IgD-negative memory B cell (primary cell): ENCODE measurements around the gene RALA. TPM values are rescaled to one million over a fixed set of nuclear protein-coding genes. Genes with fewer than 3 reads are reported as not detected.

Experiments used
- H3K27ac Mint-ChIP-seq, 3 donors: one replicate each; pipeline ENCODE4 v1.8.0; 2020 to 2022; ENCODE audit warnings: mild to moderate bottlenecking in 3 of 3, mixed read lengths in 3 of 3, moderate library complexity in 1 of 3
- H3K27me3 Mint-ChIP-seq: one replicate; pipeline ENCODE4 v1.8.0; 2021; ENCODE audit warnings: mixed read lengths
- H3K36me3 Mint-ChIP-seq: one replicate; pipeline ENCODE4 v1.8.0; 2020; ENCODE audit warnings: mild to moderate bottlenecking, mixed read lengths
- H3K4me1 Mint-ChIP-seq, 3 donors: one replicate each; pipeline ENCODE4 v1.8.0; 2020 to 2022; ENCODE audit warnings: mixed read lengths in 3 of 3, mild to moderate bottlenecking in 1 of 3
- H3K4me3 Mint-ChIP-seq, 4 donors: one replicate each; pipeline ENCODE4 v1.8.0; 2020 to 2022; ENCODE audit warnings: mild to moderate bottlenecking in 4 of 4, mixed read lengths in 4 of 4, moderate library complexity in 3 of 4
- H3K9me3 Mint-ChIP-seq, 3 donors: one replicate each; pipeline ENCODE4 v1.8.0; 2020 to 2021; ENCODE audit warnings: mixed read lengths in 3 of 3, mild to moderate bottlenecking in 1 of 3
- polyA plus RNA-seq: library from polyadenylated mRNA; unstranded; fragments of 300-500 nt; fragmentation: Illumina TruSeq; gene quantifications from one replicate; pipeline ENCODE4 v1.2.3, GENCODE V29; 2021

Gene RALA
- polyA plus RNA-seq, 1 donor from 2014 or later: 36.0 TPM

GRCh38 chr7:39622609-39623008 is 763 bp upstream of the RALA start:
- peaks cover 25 to 42% (median 25%) of the 10 kb centered on the region in 3 donors for H3K4me1 Mint-ChIP-seq

GRCh38 chr7:39623732-39624441 is 515 bp downstream of the RALA start:
- Mint-ChIP-seq H3K36me3 (peaks cover 2% of the 10 kb centered on the region), H3K27me3 (no peaks in the 10 kb centered on the region), H3K27ac (peak overlapping the region; percentile 92 to 98 (median 96)), H3K4me3 (peak overlapping the region; percentile 91 to 99 (median 95)), H3K9me3 (no peaks in the 10 kb centered on the region), H3K4me1 (peaks cover 29 to 50% (median 31%) of the 10 kb centered on the region in 3 donors)

More at GRCh38 chr7:39622609-39623008, 763 bp upstream of the RALA start:
- H3K4me3 Mint-ChIP-seq: peak overlapping the region; percentile 88 to 96 (median 92)
- peaks cover 2% of the 10 kb centered on the region for H3K36me3 Mint-ChIP-seq
- H3K27ac Mint-ChIP-seq: peak overlapping the region; percentile 92 to 96 (median 93)
- no peaks in the 10 kb centered on the region for H3K9me3 Mint-ChIP-seq
- no peaks in the 10 kb centered on the region for H3K27me3 Mint-ChIP-seq

DNA sequence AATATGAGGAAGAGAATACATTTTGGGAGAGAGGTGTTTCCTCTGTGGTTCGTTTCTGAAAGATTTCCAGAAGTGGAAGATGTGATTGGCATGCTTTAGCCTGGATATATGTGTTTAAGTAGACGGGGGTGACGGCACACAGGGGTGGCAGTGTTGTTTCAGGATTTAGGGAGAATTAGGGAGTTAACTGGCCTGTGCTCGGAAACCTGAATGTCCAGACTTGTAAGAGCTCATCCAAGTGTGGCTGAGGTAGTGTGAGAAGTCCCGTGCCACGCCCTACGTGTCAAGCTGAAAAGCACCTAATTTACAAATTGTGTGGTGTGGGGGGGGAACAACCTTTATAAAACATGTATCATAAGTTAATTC is 1.1 kb downstream of the RALA start:
- peaks cover 31 to 53% (median 31%) of the 10 kb centered on the region in 3 donors for H3K4me1 Mint-ChIP-seq
- peak overlapping the region; percentile 91 to 99 (median 94) for H3K4me3 Mint-ChIP-seq
- no peaks in the 10 kb centered on the region for H3K9me3 Mint-ChIP-seq
- H3K27me3 Mint-ChIP-seq: no peaks in the 10 kb centered on the region
- H3K27ac Mint-ChIP-seq: peak overlapping the region; percentile 92 to 98 (median 95)
- H3K36me3 Mint-ChIP-seq: peaks cover 4% of the 10 kb centered on the region

DNA sequence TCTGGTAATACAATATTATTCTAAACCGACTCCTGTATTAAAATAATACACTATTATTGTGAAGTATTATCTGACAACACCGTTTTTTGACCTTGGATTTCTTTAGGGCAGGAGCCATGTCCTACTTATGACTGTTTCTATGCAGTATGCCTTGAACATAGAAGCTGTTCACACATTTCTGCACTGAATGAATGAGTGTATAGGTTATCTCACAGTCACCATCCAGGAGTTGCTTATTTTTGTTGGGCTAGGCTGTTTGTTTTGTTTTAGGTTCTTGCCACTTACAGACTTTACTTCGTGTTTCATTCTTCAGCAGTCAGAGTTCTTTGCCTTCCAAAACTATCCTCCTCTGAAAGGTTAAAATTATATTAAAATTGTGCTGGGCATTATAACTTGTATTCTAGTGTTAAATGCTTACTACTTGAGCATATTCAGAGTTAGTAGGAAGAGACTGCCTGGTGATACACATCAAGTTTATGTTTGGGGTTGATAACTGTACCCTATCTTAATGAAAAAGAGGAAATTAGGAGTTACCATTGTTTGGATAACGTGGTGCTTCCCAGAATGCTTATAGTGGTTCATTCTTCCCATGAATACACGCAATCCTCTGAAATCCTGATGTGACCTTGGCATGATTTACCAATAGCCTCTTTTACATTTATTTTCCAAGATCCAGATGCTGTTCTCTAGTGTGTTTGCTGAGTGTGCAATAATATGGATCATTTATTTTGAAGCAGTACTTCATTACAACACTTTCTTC is 1.7 kb downstream of the RALA start:
- Mint-ChIP-seq H3K27ac (peak overlapping the region; percentile 92 to 98 (median 95)), H3K27me3 (no peaks in the 10 kb centered on the region), H3K36me3 (peaks cover 4% of the 10 kb centered on the region), H3K9me3 (no peaks in the 10 kb centered on the region), H3K4me3 (peak overlapping the region; percentile 91 to 99 (median 94)), H3K4me1 (peaks cover 31 to 53% (median 31%) of the 10 kb centered on the region in 3 donors)

- Mint-ChIP-seq H3K4me3 (no peak overlapping the region), H3K9me3 (no peaks in the 10 kb centered on the region), H3K27ac (no peak overlapping the region), H3K4me1 (peaks cover 29 to 50% (median 44%) of the 10 kb centered on the region in 3 donors), H3K36me3 (peaks cover 12% of the 10 kb centered on the region), H3K27me3 (no peaks in the 10 kb centered on the region)
These were observed 8.4 kb downstream of the RALA start for GRCh38 chr7:39631736-39632308.

GRCh38 chr7:39633563-39634477 is 10.4 kb downstream of the RALA start:
- Mint-ChIP-seq H3K4me1 (peaks cover 24 to 48% (median 42%) of the 10 kb centered on the region in 3 donors), H3K9me3 (no peaks in the 10 kb centered on the region), H3K27me3 (no peaks in the 10 kb centered on the region), H3K27ac (peak overlapping the region in 2 of 3 donors; percentile 72 to 82), H3K36me3 (peaks cover 12% of the 10 kb centered on the region), H3K4me3 (peak overlapping the region in 3 of 4 donors; percentile 34 to 51 (median 46))

GRCh38 chr7:39634478-39634805 is 11.1 kb downstream of the RALA start:
- Mint-ChIP-seq H3K4me1 (peaks cover 24 to 49% (median 42%) of the 10 kb centered on the region in 3 donors), H3K9me3 (no peaks in the 10 kb centered on the region), H3K27me3 (no peaks in the 10 kb centered on the region), H3K4me3 (peak overlapping the region in 3 of 4 donors; percentile 23 to 46 (median 34)), H3K27ac (peak overlapping the region in 1 of 3 donors; percentile 5), H3K36me3 (peaks cover 12% of the 10 kb centered on the region)

DNA sequence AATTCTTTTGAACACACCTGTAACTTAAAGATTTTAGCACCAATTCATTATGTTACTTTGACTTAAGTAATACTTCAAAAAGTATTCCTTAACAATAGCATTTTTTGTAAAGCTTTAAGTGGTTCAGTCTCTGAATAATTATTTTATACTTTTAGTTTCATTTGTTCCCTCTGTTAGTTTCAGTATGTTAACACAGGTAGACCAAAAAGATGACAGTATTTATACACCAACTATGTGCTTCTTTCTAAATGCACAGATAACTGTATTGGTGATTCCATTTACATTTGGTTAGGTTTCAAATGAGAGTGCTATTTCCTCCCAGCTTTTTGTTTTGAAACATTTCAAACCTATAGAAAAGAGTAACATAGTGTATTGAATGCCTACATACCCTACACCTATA is 14.0 kb downstream of the RALA start:
- Mint-ChIP-seq H3K27me3 (no peaks in the 10 kb centered on the region), H3K9me3 (no peaks in the 10 kb centered on the region), H3K4me1 (peaks cover 30 to 61% (median 53%) of the 10 kb centered on the region in 3 donors), H3K27ac (no peak overlapping the region), H3K36me3 (peaks cover 11% of the 10 kb centered on the region), H3K4me3 (no peak overlapping the region)

DNA sequence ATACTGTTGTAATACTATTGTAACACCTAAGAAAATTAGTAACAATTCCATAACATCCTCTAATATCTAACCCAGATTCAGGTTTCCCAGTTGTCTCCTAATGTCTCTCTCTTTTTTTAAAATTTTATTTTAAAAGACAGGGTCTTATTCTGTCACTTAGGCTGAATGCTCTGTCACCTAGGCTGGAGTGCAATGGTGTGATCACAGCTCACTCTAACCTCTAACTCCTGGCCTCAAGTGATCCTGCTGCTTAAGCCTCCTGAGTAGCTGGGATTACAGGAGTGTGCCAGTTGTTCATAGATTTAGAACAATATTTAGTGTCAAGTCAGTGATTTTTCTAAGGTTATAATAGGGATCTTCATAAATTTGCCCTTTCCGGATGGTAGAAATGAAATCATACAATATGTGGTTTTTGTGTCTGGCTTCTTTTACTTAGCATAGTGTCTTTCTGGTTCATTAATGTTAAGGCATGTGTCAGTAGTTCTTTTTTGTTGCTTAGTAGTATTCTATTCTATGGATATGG is 14.7 kb downstream of the RALA start:
- no peak overlapping the region for H3K4me3 Mint-ChIP-seq
- H3K27ac Mint-ChIP-seq: no peak overlapping the region
- peaks cover 11% of the 10 kb centered on the region for H3K36me3 Mint-ChIP-seq
- no peaks in the 10 kb centered on the region for H3K9me3 Mint-ChIP-seq
- H3K27me3 Mint-ChIP-seq: no peaks in the 10 kb centered on the region
- H3K4me1 Mint-ChIP-seq: peaks cover 29 to 65% (median 51%) of the 10 kb centered on the region in 3 donors

- Mint-ChIP-seq H3K4me3 (no peak overlapping the region), H3K4me1 (peaks cover 16 to 52% (median 32%) of the 10 kb centered on the region in 3 donors), H3K9me3 (no peaks in the 10 kb centered on the region), H3K27ac (no peak overlapping the region), H3K36me3 (peaks cover 5% of the 10 kb centered on the region), H3K27me3 (no peaks in the 10 kb centered on the region)
These were observed 19.5 kb downstream of the RALA start for GRCh38 chr7:39642896-39643295.

- no peaks in the 10 kb centered on the region for H3K27me3 Mint-ChIP-seq
- H3K9me3 Mint-ChIP-seq: no peaks in the 10 kb centered on the region
- H3K4me3 Mint-ChIP-seq: no peak overlapping the region
- no peak overlapping the region for H3K27ac Mint-ChIP-seq
- H3K4me1 Mint-ChIP-seq: peaks cover 14 to 59% (median 30%) of the 10 kb centered on the region in 3 donors
- peaks cover 2% of the 10 kb centered on the region for H3K36me3 Mint-ChIP-seq
These were observed 20.8 kb downstream of the RALA start for GRCh38 chr7:39644170-39644569.

GRCh38 chr7:39645482-39646407 is 22.4 kb downstream of the RALA start:
- Mint-ChIP-seq H3K4me3 (peak overlapping the region in 1 of 4 donors; percentile 6), H3K27me3 (no peaks in the 10 kb centered on the region), H3K4me1 (peaks cover 12 to 48% (median 26%) of the 10 kb centered on the region in 3 donors), H3K9me3 (no peaks in the 10 kb centered on the region), H3K36me3 (peaks cover 2% of the 10 kb centered on the region), H3K27ac (peak overlapping the region in 1 of 3 donors; percentile 16)

GRCh38 chr7:39647816-39648215 is 24.4 kb downstream of the RALA start:
- Mint-ChIP-seq H3K27me3 (no peaks in the 10 kb centered on the region), H3K27ac (no peak overlapping the region), H3K4me1 (peaks cover 8 to 30% (median 20%) of the 10 kb centered on the region in 3 donors), H3K4me3 (no peak overlapping the region), H3K36me3 (peaks cover 2% of the 10 kb centered on the region), H3K9me3 (no peaks in the 10 kb centered on the region)
